HepG2 (cell line): Measurements from ENCODE around the gene RYR2. TPM values are rescaled to one million over a fixed set of nuclear protein-coding genes. Genes with fewer than 3 reads are reported as not detected.

ENCODE experiments used
- ATAC-seq: fragments of 200-7000 bp; cut with Tn5 transposase; 3 replicates; pipeline ENCODE4 v1.9.1; 2020; ENCODE audit warnings: mild to moderate bottlenecking, moderate library complexity
- BruUV-seq: library from RNA; stranded (reverse); fragments of 400-500 nt; replicated peaks from 2 replicates; lab custom pipeline; 2021; lab: Mats Ljungman, UMichigan
- CTCF ChIA-PET: fragments of 300-600 bp; formaldehyde crosslinking; extraction: SDS; loops from one replicate; lab custom pipeline; 2021; ENCODE audit warnings: low total read pairs, inconsistent platforms, low intra/inter-chr PET ratio; lab: Yijun Ruan, JAX
- POLR2A ChIA-PET: fragments of 350-600 bp; sonication (Branson Sonifier 250); formaldehyde crosslinking; loops from one replicate; lab custom pipeline; 2020; ENCODE audit warnings: antibody characterized with exemption, inconsistent platforms; lab: Yijun Ruan, JAX
- DNase-seq: peaks from one replicate; pipeline ENCODE4 v3.0.0-alpha.2; 2015; ENCODE audit warnings: low spot score
- FAIRE-seq: peaks from 3 replicates; lab custom pipeline; 2011; peaks lifted over from hg19 to GRCh38; lab: Jason Lieb, UNC
- H2AFZ ChIP-seq: one replicate; pipeline ENCODE4 v1.6.1; 2011; ENCODE audit warnings: low read length, inconsistent platforms
- H3K27ac ChIP-seq: fragments of 300-600 bp; 3 replicates; pipeline ENCODE4 v1.8.0; 2011; ENCODE audit warnings: mixed run types, mild to moderate bottlenecking, mixed read lengths, low read length, inconsistent platforms; ENCODE audit not compliant: insufficient read depth; ENCODE audit errors: extremely low read length
- H3K27me3 ChIP-seq, 2 experiments: fragments of 200-600 bp in 1 of 2; 2 replicates in 1 of 2; 3 replicates in 1 of 2; pipeline versions ENCODE4 v1.6.0 to v1.8.0; 2011; ENCODE audit warnings: low read length in 2 of 2, mild to moderate bottlenecking in 2 of 2, moderate library complexity in 2 of 2, inconsistent platforms in 1 of 2; ENCODE audit not compliant: insufficient read depth in 2 of 2, control insufficient read depth in 1 of 2
- H3K36me3 ChIP-seq, 2 experiments: fragments of 200-600 bp in 1 of 2; replicated peaks in 1 of 2; 2 replicates in 1 of 2; 3 replicates in 1 of 2; pipeline versions ENCODE4 v1.5.1 to v1.8.0; 2011; ENCODE audit warnings: low read length in 2 of 2, inconsistent platforms in 1 of 2; ENCODE audit not compliant: insufficient read depth in 2 of 2, control insufficient read depth in 1 of 2
- H3K4me1 ChIP-seq: 2 replicates; pipeline ENCODE4 v1.5.1; 2012; ENCODE audit warnings: low read length, inconsistent platforms; ENCODE audit not compliant: insufficient read depth
- H3K4me2 ChIP-seq: 2 replicates; pipeline ENCODE4 v1.6.0; 2011; ENCODE audit warnings: low read depth, low read length, inconsistent platforms
- H3K4me3 ChIP-seq, 3 experiments: fragments of 200-600 bp in 1 of 3; sonication (generic), shearing (Covaris generic) in 1 of 3; replicated peaks in 1 of 3; 2 replicates each; pipeline ENCODE4 v1.5.1; 2011 to 2016; ENCODE audit warnings: low read length in 3 of 3, inconsistent platforms in 2 of 3, low read depth in 2 of 3, mild to moderate bottlenecking in 2 of 3, control low read depth in 1 of 3, mixed read lengths in 1 of 3; ENCODE audit not compliant: insufficient read depth in 1 of 3
- H3K79me2 ChIP-seq: one replicate; pipeline ENCODE4 v1.6.1; 2011; ENCODE audit warnings: low read length, inconsistent platforms; ENCODE audit not compliant: insufficient read depth
- H3K9ac ChIP-seq: 2 replicates; pipeline ENCODE4 v1.6.0; 2011; ENCODE audit warnings: mild to moderate bottlenecking, low read depth, low read length, inconsistent platforms; ENCODE audit not compliant: insufficient read depth
- H3K9me3 ChIP-seq: 2 replicates; pipeline ENCODE4 v1.5.1; 2012; ENCODE audit warnings: mild to moderate bottlenecking, low read length
- H4K20me1 ChIP-seq: 2 replicates; pipeline ENCODE4 v1.6.0; 2011; ENCODE audit warnings: inconsistent platforms, mild to moderate bottlenecking, low read length, moderate library complexity; ENCODE audit not compliant: insufficient read depth
- KLF15 ChIP-seq: sonication (generic); formaldehyde crosslinking; IDR thresholded peaks from 2 replicates; pipeline ENCODE4 v1.8.1; 2023; ENCODE audit warnings: borderline replicate concordance, mild to moderate bottlenecking, inconsistent platforms, missing genetic modification reagents, mixed read lengths
- PHB2 ChIP-seq: fragments of 450-650 bp; IDR thresholded peaks from 2 replicates; pipeline ENCODE4 v1.6.1; 2018; ENCODE audit not compliant: partially characterized antibody
- ZNF292 ChIP-seq: sonication (generic); formaldehyde crosslinking; IDR thresholded peaks from 2 replicates; pipeline ENCODE4 v1.8.1; 2022; ENCODE audit warnings: mild to moderate bottlenecking, low read depth, missing genetic modification reagents, borderline replicate concordance
- ZNF430 ChIP-seq: sonication (generic); formaldehyde crosslinking; IDR thresholded peaks from 2 replicates; pipeline ENCODE4 v1.9.0; 2021; ENCODE audit warnings: mild to moderate bottlenecking, missing genetic modification reagents
- ZNF557 ChIP-seq: sonication (generic); formaldehyde crosslinking; IDR thresholded peaks from 2 replicates; pipeline ENCODE4 v1.4.0; 2020; ENCODE audit warnings: missing genetic modification reagents
- WGBS: methylation state at CpG from one replicate; pipeline ENCODE4 v1.1.6; 2017; ENCODE audit warnings: low lambda C conversion rate; 5-methylcytosine and 5-hydroxymethylcytosine counted together
- in situ Hi-C: cut with HindIII; loops from 2 replicates; pipeline ENCODE4 v1.10.0; 2017; ENCODE audit warnings: low pct_unique_long_range_greater_than_20kb; ENCODE audit not compliant: extremely low pct_ligation_motif_present
- intact Hi-C: fragments of 100-400 bp; cut with micrococcal nuclease; formaldehyde crosslinking; loops from one replicate; pipeline ENCODE4 v1.10.0; 2022; ENCODE audit not compliant: unreplicated experiment
- polyA plus RNA-seq, 8 experiments: library from polyadenylated mRNA; depleted of rRNA in 3 of 8; stranded (reverse) in 7 of 8; unstranded in 1 of 8; fragments of >200 nt; fragmentation: Illumina TruSeq in 4 of 8; extraction: Trizol in 4 of 8; gene quantifications; 2 replicates each; pipeline versions ENCODE4 v1.2.1 to v1.2.3, GENCODE V29; 2011 to 2016; ENCODE audit warnings: low read depth in 4 of 8, missing spikeins in 1 of 8, mixed read lengths in 1 of 8; ENCODE audit not compliant: insufficient read depth in 1 of 8
- total RNA-seq, 5 experiments: library from RNA; depleted of rRNA; stranded (reverse); fragments of >200 nt; fragmentation: Illumina TruSeq; extraction: Trizol; gene quantifications; 2 replicates each; pipeline ENCODE4 v1.2.3, GENCODE V29; 2016; ENCODE audit warnings: low read depth in 1 of 5

Gene RYR2
- total and polyA plus RNA-seq, 2 of the 13 experiments (the other 11 are each of a cell fraction or from before 2014, with no cell fraction given), result not detected

GRCh38 chr1:237684236-237684635 is 642.3 kb downstream of the RYR2 start:
- FAIRE-seq (no peak), DNase-seq (no peak), ATAC-seq (no peak)
- in situ Hi-C loops, result no loop called here
- Histone ChIP-seq H3K4me3 (no peak overlapping the region), H3K4me2 (no peak overlapping the region), H3K27me3 (no peaks in the 10 kb centered on the region), H4K20me1 (no peaks in the 10 kb centered on the region), H3K36me3 (no peaks in the 10 kb centered on the region), H3K79me2 (no peaks in the 10 kb centered on the region), H3K4me1 (no peaks in the 10 kb centered on the region), H3K27ac (no peak overlapping the region), H3K9me3 (no peaks in the 10 kb centered on the region), H2AFZ (no peak overlapping the region), H3K9ac (no peak overlapping the region)
- 17% methylated on average over 6 of the region's 6 CpGs for WGBS
- intact Hi-C loops, result no loop called here
- no TSS peak for BruUV-seq
- ChIA-PET CTCF (no interaction called here), POLR2A (no interaction called here)
- no peak for TF ChIP-seq ZNF292 (CRISPR knock-in tag)

GRCh38 chr1:237685551-237685950 is 643.6 kb downstream of the RYR2 start:
- intact Hi-C loops (no loop called here), in situ Hi-C loops (no loop called here)
- no peak for DNase-seq
- ChIA-PET CTCF (no interaction called here), POLR2A (no interaction called here)
- Histone ChIP-seq H3K36me3 (no peaks in the 10 kb centered on the region), H4K20me1 (no peaks in the 10 kb centered on the region), H3K27ac (no peak overlapping the region), H2AFZ (no peak overlapping the region), H3K4me3 (no peak overlapping the region), H3K4me2 (no peak overlapping the region), H3K4me1 (no peaks in the 10 kb centered on the region), H3K9ac (no peak overlapping the region), H3K27me3 (no peaks in the 10 kb centered on the region), H3K79me2 (no peaks in the 10 kb centered on the region), H3K9me3 (no peaks in the 10 kb centered on the region)
- WGBS, result 0% methylated on average over 1 of the region's 1 CpG
- no peak for ATAC-seq
- TF ChIP-seq ZNF557 (CRISPR knock-in tag), result no peak
- no peak for TF ChIP-seq KLF15 (CRISPR knock-in tag)
- no peak for TF ChIP-seq ZNF430 (CRISPR knock-in tag)
- no peak for TF ChIP-seq PHB2
- no peak for FAIRE-seq
- BruUV-seq, result no TSS peak
